ENCODE results near the gene FAM50B.
A peak's percentile ranks its signal among the peaks of the same experiment; 100 is the strongest.

FAM50B gene

GRCh38 chr6:3878048-3878666, 29.0 kb downstream of the FAM50B start:
- H3K9me3 ChIP-seq (ENCODE audit: severe bottlenecking) = no peaks in the 10 kb centered on the region
- no peak for DNase-seq
- no peaks in the 10 kb centered on the region for H3K27me3 ChIP-seq (ENCODE audit: insufficient read depth, low read depth, severe bottlenecking)
- no peak overlapping the region for H3K27ac ChIP-seq
- no peak overlapping the region for H3K4me3 ChIP-seq (ENCODE audit: low read depth, low read length)
- TF ChIP-seq CTCF (IDR thresholded peaks at IDR 0.05; ENCODE audit: low read depth, low read length) = no peak
- H3K36me3 ChIP-seq = no peaks in the 10 kb centered on the region

GRCh38 chr6:3879194-3879952, 30.2 kb downstream of the FAM50B start:
- Histone ChIP-seq H3K27ac (no peak overlapping the region), H3K36me3 (no peaks in the 10 kb centered on the region), H3K9me3 (ENCODE audit: severe bottlenecking) (no peaks in the 10 kb centered on the region), H3K4me3 (ENCODE audit: low read depth, low read length) (no peak overlapping the region), H3K27me3 (ENCODE audit: insufficient read depth, low read depth, severe bottlenecking) (no peaks in the 10 kb centered on the region)
- DNase-seq = peak; percentile 6
- no peak for TF ChIP-seq CTCF (IDR thresholded peaks at IDR 0.05; ENCODE audit: low read depth, low read length)

GRCh38 chr6:3881711-3882421, 32.7 kb downstream of the FAM50B start:
- Histone ChIP-seq H3K36me3 (no peaks in the 10 kb centered on the region), H3K4me3 (ENCODE audit: low read depth, low read length) (no peak overlapping the region), H3K27ac (no peak overlapping the region), H3K9me3 (ENCODE audit: severe bottlenecking) (no peaks in the 10 kb centered on the region), H3K27me3 (ENCODE audit: insufficient read depth, low read depth, severe bottlenecking) (no peaks in the 10 kb centered on the region)
- no peak for TF ChIP-seq CTCF (IDR thresholded peaks at IDR 0.05; ENCODE audit: low read depth, low read length)
- no peak for DNase-seq

GRCh38 chr6:3882431-3882830, 33.3 kb downstream of the FAM50B start:
- Histone ChIP-seq H3K4me3 (ENCODE audit: low read depth, low read length) (no peak overlapping the region), H3K36me3 (no peaks in the 10 kb centered on the region), H3K27me3 (ENCODE audit: insufficient read depth, low read depth, severe bottlenecking) (no peaks in the 10 kb centered on the region), H3K27ac (no peak overlapping the region), H3K9me3 (ENCODE audit: severe bottlenecking) (no peaks in the 10 kb centered on the region)
- TF ChIP-seq CTCF (IDR thresholded peaks at IDR 0.05; ENCODE audit: low read depth, low read length) = no peak
- no peak for DNase-seq

- Histone ChIP-seq H3K9me3 (ENCODE audit: severe bottlenecking) (no peaks in the 10 kb centered on the region), H3K4me3 (ENCODE audit: low read depth, low read length) (no peak overlapping the region), H3K36me3 (no peaks in the 10 kb centered on the region), H3K27me3 (ENCODE audit: insufficient read depth, low read depth, severe bottlenecking) (no peaks in the 10 kb centered on the region), H3K27ac (no peak overlapping the region)
- DNase-seq = no peak
- TF ChIP-seq CTCF (IDR thresholded peaks at IDR 0.05; ENCODE audit: low read depth, low read length) = no peak
Observed at GRCh38 chr6:3882866-3883265, 33.7 kb downstream of the FAM50B start.

Data from WERI-Rb-1 (cell line).